Mucosa of rectum (tissue), 2 donors: ENCODE measurements around the gene RAB7A.
A peak's percentile ranks its signal among the peaks of the same experiment; 100 is the strongest.

Experiments
- H3K27ac ChIP-seq, 2 donors: one replicate each; pipeline ENCODE4 v1.7.0; 2013; ENCODE audit warnings: inconsistent platforms in 2 of 2, low read depth in 2 of 2, low read length in 2 of 2
- H3K27me3 ChIP-seq, 2 donors: one replicate each; pipeline ENCODE4 v1.7.0; 2013; ENCODE audit warnings: low read length in 2 of 2; ENCODE audit not compliant: control insufficient read depth in 2 of 2, insufficient read depth in 2 of 2
- H3K36me3 ChIP-seq, 2 donors: one replicate each; pipeline ENCODE4 v1.7.0; 2013; ENCODE audit warnings: low read length in 2 of 2; ENCODE audit not compliant: control insufficient read depth in 2 of 2, insufficient read depth in 2 of 2
- H3K4me1 ChIP-seq, 2 donors: one replicate each; pipeline ENCODE4 v1.7.0; 2013; ENCODE audit warnings: low read length in 2 of 2, mild to moderate bottlenecking in 1 of 2; ENCODE audit not compliant: control insufficient read depth in 2 of 2, insufficient read depth in 2 of 2
- H3K4me3 ChIP-seq, 2 donors: one replicate each; pipeline ENCODE4 v1.7.0; 2013; ENCODE audit warnings: low read length in 2 of 2
- H3K9ac ChIP-seq, 2 donors: one replicate each; pipeline ENCODE4 v1.7.0; 2013; ENCODE audit warnings: low read length in 2 of 2, low read depth in 1 of 2, mild to moderate bottlenecking in 1 of 2
- H3K9me3 ChIP-seq, 2 donors: one replicate each; pipeline ENCODE4 v1.7.0; 2013; ENCODE audit warnings: low read length in 2 of 2; ENCODE audit not compliant: control insufficient read depth in 2 of 2
- donor health status: healthy.
- donor health status: Normal muscosa, but diverticular disease.

RAB7A gene

GRCh38 chr3:128800241-128801187, 74.5 kb downstream of the RAB7A start:
- peaks cover 0 to 17% of the 10 kb centered on the region in 2 donors for H3K4me1 ChIP-seq
- H3K27ac ChIP-seq: no peak overlapping the region
- no peaks in the 10 kb centered on the region for H3K9me3 ChIP-seq
- no peak overlapping the region for H3K9ac ChIP-seq
- H3K27me3 ChIP-seq: no peaks in the 10 kb centered on the region
- H3K36me3 ChIP-seq: peaks cover 34 to 39% of the 10 kb centered on the region in 2 donors
- no peak overlapping the region for H3K4me3 ChIP-seq

GRCh38 chr3:128801779-128802380, 75.9 kb downstream of the RAB7A start:
- Histone ChIP-seq H3K36me3 (peaks cover 34 to 35% of the 10 kb centered on the region in 2 donors), H3K4me3 (no peak overlapping the region), H3K27ac (no peak overlapping the region)

GRCh38 chr3:128803307-128803706, 77.3 kb downstream of the RAB7A start:
- Histone ChIP-seq H3K27ac (no peak overlapping the region), H3K4me1 (peaks cover 0 to 18% of the 10 kb centered on the region in 2 donors), H3K9ac (no peak overlapping the region), H3K4me3 (no peak overlapping the region), H3K36me3 (peaks cover 31 to 32% of the 10 kb centered on the region in 2 donors), H3K27me3 (no peaks in the 10 kb centered on the region), H3K9me3 (no peaks in the 10 kb centered on the region)

More at GRCh38 chr3:128801779-128802380, 75.9 kb downstream of the RAB7A start:
- Histone ChIP-seq H3K9me3 (no peaks in the 10 kb centered on the region), H3K27me3 (no peaks in the 10 kb centered on the region), H3K4me1 (peaks cover 0 to 18% of the 10 kb centered on the region in 2 donors), H3K9ac (no peak overlapping the region)

- Histone ChIP-seq H3K27me3 (no peaks in the 10 kb centered on the region), H3K9me3 (no peaks in the 10 kb centered on the region), H3K36me3 (peaks cover 29 to 34% of the 10 kb centered on the region in 2 donors), H3K4me3 (peak overlapping the region; percentile 26 to 42), H3K27ac (peak overlapping the region; percentile 10 to 29), H3K9ac (peak overlapping the region; percentile 15 to 31), H3K4me1 (peaks cover 0 to 18% of the 10 kb centered on the region in 2 donors)
Measured at GRCh38 chr3:128804017-128804810, 78.2 kb downstream of the RAB7A start.

GRCh38 chr3:128804811-128805155, 78.8 kb downstream of the RAB7A start:
- Histone ChIP-seq H3K9ac (peak overlapping the region in 1 of 2 donors; percentile 15), H3K4me3 (peak overlapping the region in 1 of 2 donors; percentile 42), H3K27me3 (no peaks in the 10 kb centered on the region), H3K36me3 (peaks cover 25 to 32% of the 10 kb centered on the region in 2 donors), H3K9me3 (no peaks in the 10 kb centered on the region), H3K4me1 (peaks cover 0 to 18% of the 10 kb centered on the region in 2 donors), H3K27ac (peak overlapping the region in 1 of 2 donors; percentile 10)

- Histone ChIP-seq H3K36me3 (peaks cover 25 to 34% of the 10 kb centered on the region in 2 donors), H3K9me3 (no peaks in the 10 kb centered on the region), H3K27me3 (no peaks in the 10 kb centered on the region), H3K4me3 (no peak overlapping the region), H3K4me1 (peaks cover 0 to 18% of the 10 kb centered on the region in 2 donors), H3K27ac (peak overlapping the region; percentile 45 to 49), H3K9ac (no peak overlapping the region)
Measured at GRCh38 chr3:128805772-128806171, 79.8 kb downstream of the RAB7A start.

GRCh38 chr3:128806588-128806987, 80.6 kb downstream of the RAB7A start:
- H3K27ac ChIP-seq: peak overlapping the region in 1 of 2 donors; percentile 49
- H3K9ac ChIP-seq: no peak overlapping the region
- peaks cover 30 to 41% of the 10 kb centered on the region in 2 donors for H3K36me3 ChIP-seq
- H3K9me3 ChIP-seq: no peaks in the 10 kb centered on the region
- no peaks in the 10 kb centered on the region for H3K27me3 ChIP-seq
- H3K4me3 ChIP-seq: no peak overlapping the region
- peaks cover 0 to 18% of the 10 kb centered on the region in 2 donors for H3K4me1 ChIP-seq

GRCh38 chr3:128807186-128807830, 81.3 kb downstream of the RAB7A start:
- no peak overlapping the region for H3K4me3 ChIP-seq
- peaks cover 30 to 45% of the 10 kb centered on the region in 2 donors for H3K36me3 ChIP-seq
- peaks cover 0 to 18% of the 10 kb centered on the region in 2 donors for H3K4me1 ChIP-seq
- H3K9me3 ChIP-seq: no peaks in the 10 kb centered on the region
- no peak overlapping the region for H3K9ac ChIP-seq
- no peak overlapping the region for H3K27ac ChIP-seq
- no peaks in the 10 kb centered on the region for H3K27me3 ChIP-seq

GRCh38 chr3:128808672-128809071, 82.7 kb downstream of the RAB7A start:
- Histone ChIP-seq H3K9ac (no peak overlapping the region), H3K4me3 (no peak overlapping the region), H3K36me3 (peaks cover 43 to 58% of the 10 kb centered on the region in 2 donors), H3K27me3 (no peaks in the 10 kb centered on the region), H3K9me3 (no peaks in the 10 kb centered on the region), H3K27ac (no peak overlapping the region), H3K4me1 (peaks cover 0 to 18% of the 10 kb centered on the region in 2 donors)
